GM21360 (cell line): ENCODE data around the gene TRIML2.
"Not testable (repeated sequence)": the region's sequence is repeated elsewhere in the genome, so short reads cannot be mapped to it uniquely, and the experiment has no call there.

Experiments
- ATAC-seq: cut with Tn5 transposase; IDR thresholded peaks from one replicate; pipeline ENCODE4 v1.9.1; 2021; ENCODE audit warnings: mild to moderate bottlenecking, moderate library complexity; ENCODE audit not compliant: unreplicated experiment

TRIML2 gene

GRCh38 chr4:188107931-188108843 lies 1.2 kb downstream of the TRIML2 start:
- no peak for ATAC-seq

DNA sequence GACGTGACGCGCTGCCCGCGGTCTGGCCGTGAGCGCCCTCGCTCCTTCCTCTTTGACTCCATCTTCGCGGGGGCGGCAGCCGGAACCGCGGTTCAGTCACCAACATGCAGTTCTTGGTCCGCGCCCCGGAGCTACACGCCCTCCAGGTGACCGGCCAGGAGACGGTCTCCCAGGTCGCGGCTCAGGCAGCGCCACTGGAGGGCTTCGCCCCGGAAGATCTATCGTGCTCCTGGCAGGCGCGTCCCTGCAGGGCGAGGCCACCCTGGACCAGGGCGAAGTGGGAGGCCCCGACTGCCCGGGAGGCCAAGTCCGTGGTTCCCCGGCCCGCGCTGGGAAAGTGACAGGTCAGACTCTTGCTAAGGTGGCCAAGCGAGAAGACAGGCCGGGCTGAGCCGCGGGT lies 2.9 kb downstream of the TRIML2 start:
- no peak for ATAC-seq

DNA sequence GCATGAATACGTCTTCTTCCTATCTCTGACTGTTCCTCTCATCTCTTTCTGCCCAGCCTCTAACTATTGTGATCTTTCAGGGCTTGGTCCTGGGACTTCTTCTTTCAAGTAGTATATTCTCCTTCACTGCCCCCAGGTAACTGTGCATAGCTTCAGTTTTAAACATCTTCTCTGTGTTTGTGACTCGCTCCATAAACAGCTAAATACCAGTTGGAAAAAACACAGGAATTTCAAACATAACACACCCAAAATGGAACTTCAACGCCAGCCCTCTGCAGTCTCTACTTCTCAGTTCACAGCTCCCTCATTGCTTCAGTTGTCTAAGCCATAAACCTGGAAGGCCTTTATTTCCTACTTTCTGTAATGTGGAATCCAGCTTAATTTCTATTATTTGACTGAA lies 16.6 kb downstream of the TRIML2 start:
- no peak for ATAC-seq

DNA sequence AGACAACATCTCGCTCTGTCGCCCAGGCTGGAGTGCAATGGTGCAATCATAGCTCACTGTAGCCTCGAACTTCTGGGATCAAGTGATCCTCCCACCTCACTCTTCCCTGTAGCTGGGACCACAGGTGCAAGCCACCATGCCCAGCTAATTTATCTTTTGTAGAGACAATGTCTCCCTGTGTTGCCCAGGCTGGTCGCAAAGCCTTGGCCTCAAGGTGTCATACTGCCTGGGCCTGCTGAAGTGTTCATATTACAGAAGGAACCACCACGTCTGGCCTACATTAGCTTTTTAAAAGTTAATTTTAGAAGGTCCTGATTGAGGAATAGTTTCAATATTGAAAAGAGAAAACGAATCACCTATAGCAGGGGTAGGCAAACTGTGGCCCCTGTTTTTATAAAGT lies 22.5 kb downstream of the TRIML2 start:
- no peak for ATAC-seq

DNA sequence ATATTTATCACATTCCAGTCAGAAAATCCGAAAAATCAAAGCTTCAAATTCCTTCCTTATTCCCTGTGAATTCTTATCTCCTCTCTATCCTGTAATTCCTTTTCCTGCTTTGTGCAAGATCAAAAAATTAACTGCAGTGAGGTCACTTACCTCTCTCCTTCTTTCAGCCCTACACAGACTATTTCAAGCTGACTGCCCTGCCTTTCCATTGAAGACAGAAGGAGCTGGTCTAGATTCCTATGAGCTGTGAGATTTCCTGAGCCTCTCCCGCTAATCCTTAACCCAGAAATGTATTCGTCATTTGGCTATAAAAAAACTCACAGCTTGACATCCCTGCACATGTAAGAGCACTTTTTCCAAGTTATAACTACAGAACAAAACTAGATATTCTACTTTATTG lies 26.6 kb downstream of the TRIML2 start:
- ATAC-seq, result no peak

DNA sequence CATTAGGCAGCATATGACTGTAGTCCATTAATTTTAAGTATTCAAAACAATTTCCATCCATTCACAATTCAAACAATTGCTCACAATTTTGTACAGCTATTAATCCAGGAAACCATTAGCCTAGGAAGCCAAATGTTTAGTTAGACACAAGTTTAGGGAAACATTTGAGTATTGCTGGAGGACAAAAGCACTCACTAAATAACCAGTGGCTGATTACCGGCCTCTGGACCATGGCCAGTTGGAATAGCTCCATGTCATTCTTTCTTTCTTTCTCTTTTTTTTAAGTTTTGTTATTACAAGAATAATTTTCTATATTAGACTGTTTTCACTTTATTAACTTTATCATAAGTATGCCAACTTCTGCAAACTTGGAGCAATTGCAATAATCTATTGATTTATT lies 31.3 kb downstream of the TRIML2 start:
- no peak for ATAC-seq

- no peak for ATAC-seq
Measured at GRCh38 chr4:188076169-188076568, 33.2 kb downstream of the TRIML2 start.

GRCh38 chr4:188061083-188061482 lies 48.3 kb downstream of the TRIML2 start:
- ATAC-seq, result no peak

DNA sequence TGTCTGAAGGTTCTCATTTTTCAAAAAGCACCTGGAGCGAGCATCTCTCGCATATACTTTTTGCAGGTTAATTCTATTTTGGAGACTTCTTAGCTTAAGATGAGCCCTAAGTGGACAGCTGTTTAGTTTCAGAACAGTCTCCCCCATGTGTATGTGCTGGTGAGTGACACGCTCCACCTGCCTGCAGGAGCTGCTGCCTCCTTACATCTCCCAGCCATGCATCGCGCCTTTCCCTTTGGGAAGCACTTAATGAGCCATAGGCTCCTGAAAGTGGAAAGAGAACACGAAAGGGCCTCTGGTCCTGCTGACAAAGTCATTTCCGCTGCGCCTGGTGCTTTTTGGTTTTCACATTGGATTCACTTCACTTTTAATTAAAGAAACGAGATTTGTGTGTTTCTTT lies 56.1 kb downstream of the TRIML2 start:
- ATAC-seq, result no peak

- ATAC-seq, result no peak
Measured at GRCh38 chr4:188046657-188047056, 62.7 kb downstream of the TRIML2 start.

DNA sequence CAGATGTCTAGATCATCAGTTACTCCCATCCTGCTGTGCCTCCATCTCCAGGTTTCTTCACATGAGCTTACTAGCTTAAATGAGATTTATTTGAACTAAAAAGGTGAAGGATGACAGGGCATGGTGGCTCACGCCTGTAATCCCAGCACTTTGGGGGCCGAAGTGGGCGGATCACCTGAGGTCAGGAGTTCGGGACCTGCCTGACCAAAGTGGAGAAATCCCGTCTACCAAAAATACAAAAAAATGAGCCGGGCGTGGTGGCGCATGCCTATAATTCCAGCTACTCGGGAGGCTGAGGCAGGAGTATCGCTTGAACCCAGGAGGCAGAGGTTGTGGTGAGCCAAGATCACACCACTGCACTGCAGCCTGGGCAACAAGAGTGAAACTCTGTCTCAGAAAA lies 63.9 kb downstream of the TRIML2 start:
- not testable (repeated sequence) for ATAC-seq

- no peak for ATAC-seq
Measured at GRCh38 chr4:188043154-188043553, 66.2 kb downstream of the TRIML2 start.

DNA sequence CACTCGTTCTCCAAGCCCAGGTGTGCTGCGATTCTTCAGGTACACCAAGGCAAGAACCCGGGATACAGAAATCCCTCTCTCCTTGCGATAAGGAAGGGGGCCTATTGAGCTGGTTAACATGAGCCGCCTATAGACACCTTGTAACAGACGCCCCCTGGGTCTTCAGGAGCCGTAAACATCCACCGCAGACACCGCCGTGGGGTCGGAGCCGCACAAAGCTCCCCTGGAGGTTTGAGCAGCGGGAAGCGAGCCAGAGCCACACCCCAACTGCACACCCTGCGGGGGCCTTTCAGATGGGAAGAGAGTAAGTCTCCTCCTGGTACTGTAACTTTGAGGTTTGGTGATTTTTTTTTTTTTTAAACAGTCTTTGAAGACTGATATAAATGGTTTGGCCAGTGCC lies 67.2 kb downstream of the TRIML2 start:
- ATAC-seq, result no peak

- no peak for ATAC-seq
Measured at GRCh38 chr4:188041721-188042120, 67.7 kb downstream of the TRIML2 start.
